ENCODE results near the gene PSENEN.

Gene PSENEN

GRCh38 chr19:35745328-35746086 lies at the start of gene PSENEN, which contains the start of gene U2AF1L4:
PSENEN (plus strand) TSS chr19:35745651; CDS start chr19:35745931, 280 bp downstream.
U2AF1L4 (minus strand) TSS chr19:35745418; CDS start chr19:35745391, 27 bp downstream.
- H3K27ac ChIP-seq = peak within 1 kb of the TSS; percentile 89
- TF ChIP-seq CTCF (conservative IDR thresholded peaks at IDR 0.05) (no peak), ZFX (IDR thresholded peaks at IDR 0.05) (no peak)

GRCh38 chr19:35695895-35696422 lies 49.5 kb upstream of the PSENEN start:
- no peak overlapping the region for H3K27ac ChIP-seq
- TF ChIP-seq ZFX (IDR thresholded peaks at IDR 0.05) (no peak), CTCF (conservative IDR thresholded peaks at IDR 0.05) (no peak)

GRCh38 chr19:35696835-35697234 lies 48.6 kb upstream of the PSENEN start:
- TF ChIP-seq CTCF (conservative IDR thresholded peaks at IDR 0.05) (no peak), ZFX (IDR thresholded peaks at IDR 0.05) (no peak)
- H3K27ac ChIP-seq = no peak overlapping the region

- no peak for TF ChIP-seq ZFX (IDR thresholded peaks at IDR 0.05)
- peak overlapping the region; percentile 37 for H3K27ac ChIP-seq
These were observed 43.0 kb upstream of the PSENEN start for GRCh38 chr19:35702223-35703012.

- TF ChIP-seq CTCF (conservative IDR thresholded peaks at IDR 0.05) = no peak
- no peak for TF ChIP-seq ZFX (IDR thresholded peaks at IDR 0.05)
- no peak overlapping the region for H3K27ac ChIP-seq
These were observed 42.1 kb upstream of the PSENEN start for GRCh38 chr19:35703343-35703742.

GRCh38 chr19:35704218-35704617 lies 41.2 kb upstream of the PSENEN start, which contains the start of gene ZBTB32:
ZBTB32 (plus strand) TSS chr19:35704558; CDS start chr19:35714627, 10,069 bp downstream.
- no peak within 1 kb of the TSS for H3K27ac ChIP-seq
- TF ChIP-seq CTCF (conservative IDR thresholded peaks at IDR 0.05) (no peak), ZFX (IDR thresholded peaks at IDR 0.05) (no peak)

GRCh38 chr19:35708391-35708790 lies 37.1 kb upstream of the PSENEN start:
- H3K27ac ChIP-seq = no peak overlapping the region
- TF ChIP-seq CTCF (conservative IDR thresholded peaks at IDR 0.05) (no peak), ZFX (IDR thresholded peaks at IDR 0.05) (no peak)
